ENCODE results near the gene NAGLU. TPM values are rescaled to one million over a fixed set of nuclear protein-coding genes. Genes with fewer than 3 reads are reported as not detected.

NAGLU gene
- total RNA-seq, 1 donor from 2014 or later: 26.2 TPM

DNA sequence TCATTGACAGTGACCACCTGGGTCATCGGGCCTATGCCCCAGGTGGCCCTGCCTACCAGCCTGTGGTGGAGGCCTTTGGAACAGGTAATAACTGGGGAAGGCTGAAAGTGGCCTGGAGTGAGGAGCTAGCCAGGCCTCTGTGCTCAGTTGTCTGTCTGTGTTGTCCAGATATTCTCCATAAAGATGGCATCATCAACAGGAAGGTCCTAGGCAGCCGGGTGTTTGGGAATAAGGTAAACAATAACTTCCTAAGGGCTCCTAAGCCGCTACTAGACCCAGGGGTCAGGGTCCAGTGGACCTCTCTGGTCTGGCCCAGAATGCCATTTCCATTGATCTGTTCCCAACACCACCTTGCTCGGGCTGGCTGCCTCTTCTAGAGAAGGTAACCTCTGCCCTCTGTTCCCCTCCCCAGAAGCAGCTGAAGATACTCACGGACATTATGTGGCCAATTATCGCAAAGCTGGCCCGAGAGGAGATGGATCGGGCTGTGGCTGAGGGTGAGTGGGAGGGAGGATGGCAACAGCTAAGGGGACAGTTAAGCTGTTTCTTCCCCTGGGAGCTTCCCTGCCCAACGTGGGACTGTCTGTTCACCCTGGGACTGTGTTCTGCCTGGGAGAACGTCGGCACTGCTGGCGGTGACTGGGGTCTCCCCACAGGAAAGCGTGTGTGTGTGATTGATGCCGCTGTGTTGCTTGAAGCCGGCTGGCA, 28.9 kb downstream of the NAGLU start:
- no peak for DNase-seq (ENCODE audit: low spot score)

DNA sequence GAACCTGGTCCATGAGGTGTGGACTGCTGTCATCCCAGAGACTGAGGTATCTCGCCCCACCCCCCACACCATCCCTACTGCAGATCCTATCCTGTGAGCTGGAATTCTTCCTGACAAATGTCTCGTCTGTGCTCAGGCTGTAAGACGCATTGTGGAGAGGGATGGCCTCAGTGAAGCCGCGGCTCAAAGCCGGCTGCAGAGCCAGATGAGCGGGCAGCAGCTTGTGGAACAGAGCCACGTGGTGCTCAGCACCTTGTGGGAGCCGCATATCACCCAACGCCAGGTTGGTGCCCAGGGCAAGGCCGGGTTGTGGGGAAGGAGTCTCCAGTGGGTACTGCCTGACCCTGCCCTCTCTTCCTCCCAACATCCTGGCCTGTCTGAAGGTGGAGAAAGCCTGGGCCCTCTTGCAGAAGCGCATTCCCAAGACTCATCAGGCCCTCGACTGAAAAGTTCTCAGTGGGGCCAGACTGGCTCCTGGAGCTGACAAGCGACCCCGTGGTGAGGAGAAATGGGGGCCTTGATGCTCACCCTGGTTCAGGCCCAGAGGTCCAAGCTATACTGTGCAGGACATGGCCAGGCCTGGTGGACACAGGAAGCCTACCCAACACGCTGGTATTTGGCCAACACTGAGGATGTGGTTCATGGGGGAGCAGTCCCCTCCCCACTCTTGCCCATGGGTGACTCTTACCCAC, 29.6 kb downstream of the NAGLU start:
- no peak for DNase-seq (ENCODE audit: low spot score)

DNA sequence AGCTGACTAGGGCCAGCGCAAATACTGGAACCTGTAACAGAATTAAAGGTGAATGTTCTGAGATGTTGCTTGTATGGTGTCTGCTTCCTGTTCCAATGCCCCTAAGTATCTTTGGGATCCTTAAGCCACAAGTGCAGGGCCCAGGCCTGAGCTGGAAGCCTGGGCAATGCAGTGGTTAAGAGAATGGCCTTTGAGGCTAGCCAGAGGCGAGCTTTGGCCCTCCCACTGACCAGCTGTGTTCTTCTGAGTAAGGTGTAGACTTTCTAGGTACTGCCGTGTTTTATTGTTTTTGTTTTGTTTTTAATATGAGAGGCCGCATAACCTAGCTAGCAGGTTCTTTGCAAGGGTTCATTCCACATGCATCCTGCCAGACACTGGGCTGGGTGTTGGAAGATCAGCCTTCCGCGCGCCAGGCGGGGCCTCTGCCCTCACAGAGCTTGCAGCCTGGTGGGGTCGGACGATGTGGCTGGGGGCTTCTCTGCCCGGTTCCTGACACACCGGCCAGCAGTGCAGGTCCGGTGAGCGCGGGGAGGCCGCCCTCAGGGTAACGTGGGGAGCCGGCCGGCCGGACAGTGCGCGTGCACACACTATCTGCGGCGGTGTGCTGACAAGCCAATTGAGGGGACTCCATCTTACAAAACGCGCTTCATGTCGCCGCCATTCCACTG, 30.3 kb downstream of the NAGLU start:
- no peak for DNase-seq (ENCODE audit: low spot score)

DNA sequence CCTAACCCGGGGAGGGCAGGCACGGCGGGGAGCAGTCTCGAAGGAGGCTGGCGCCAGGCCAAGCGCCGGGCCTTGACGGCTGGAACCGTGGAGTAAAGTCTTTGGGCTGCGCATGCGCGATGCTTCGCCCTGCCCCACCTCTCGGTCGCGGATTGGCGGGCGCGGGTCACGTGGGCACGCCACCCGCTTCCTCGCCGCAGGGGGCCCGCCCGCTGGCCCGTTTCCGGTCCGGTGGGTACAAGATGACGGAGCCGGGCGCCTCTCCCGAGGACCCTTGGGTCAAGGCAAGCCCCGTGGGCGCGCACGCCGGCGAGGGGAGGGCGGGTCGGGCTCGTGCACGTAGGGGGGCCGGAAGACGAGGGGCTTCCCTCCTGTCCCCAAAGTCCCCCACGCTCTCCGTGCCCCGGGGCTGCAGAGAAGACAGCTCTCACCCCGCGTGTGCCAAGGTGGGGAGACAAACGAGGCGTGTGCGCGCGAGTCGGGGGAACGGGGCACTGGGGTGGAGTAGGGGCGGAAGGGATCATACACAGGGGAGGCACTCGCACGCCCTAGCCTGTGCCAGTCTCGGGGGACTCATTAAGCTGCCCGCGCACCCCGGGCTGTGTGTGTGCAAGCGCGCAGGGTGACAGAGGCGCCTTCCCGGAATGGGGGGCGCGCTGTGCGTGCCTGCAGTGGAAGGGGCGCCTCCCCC, 31.0 kb downstream of the NAGLU start, which contains the start of gene MLX:
TSS of gene MLX (plus strand) at position 218 of the 691 bp plus-strand sequence. CDS start at position 243, 25 bp downstream.
- peak; percentile 94 for DNase-seq (ENCODE audit: low spot score)

DNA sequence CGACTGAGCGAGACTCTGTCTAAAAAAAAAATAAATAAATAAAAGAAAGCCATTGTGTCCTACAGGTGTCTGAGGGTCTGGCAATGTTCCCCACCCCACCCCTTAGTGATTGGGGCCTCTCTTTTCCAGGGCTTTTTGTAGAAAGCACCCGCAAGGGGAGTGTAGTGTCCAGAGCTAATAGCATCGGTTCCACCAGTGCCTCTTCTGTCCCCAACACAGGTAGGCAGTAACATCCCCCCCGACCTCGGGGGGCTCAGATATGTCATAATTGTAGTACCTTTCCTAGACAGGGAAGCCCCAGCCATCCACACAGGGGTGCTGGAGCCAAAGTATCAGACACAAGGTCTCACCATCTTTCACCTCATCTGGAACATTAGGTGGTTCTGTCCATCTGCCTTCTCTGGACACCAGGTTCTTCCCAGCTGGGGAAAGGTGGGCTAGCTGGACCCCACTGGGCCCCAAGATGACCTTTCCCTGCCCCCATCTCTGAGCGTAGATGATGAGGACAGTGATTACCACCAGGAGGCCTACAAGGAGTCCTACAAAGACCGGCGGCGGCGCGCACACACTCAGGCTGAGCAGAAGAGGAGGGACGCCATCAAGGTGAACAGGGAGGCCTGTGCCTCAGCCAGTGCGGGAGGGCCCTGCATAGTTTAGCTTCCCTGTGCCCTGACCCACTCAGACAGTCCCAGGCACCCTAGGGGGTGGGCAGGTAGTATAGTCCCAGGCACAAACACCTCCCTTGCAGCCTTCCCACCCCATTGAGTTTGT, 32.5 kb downstream of the NAGLU start:
- DNase-seq (ENCODE audit: low spot score): no peak

DNA sequence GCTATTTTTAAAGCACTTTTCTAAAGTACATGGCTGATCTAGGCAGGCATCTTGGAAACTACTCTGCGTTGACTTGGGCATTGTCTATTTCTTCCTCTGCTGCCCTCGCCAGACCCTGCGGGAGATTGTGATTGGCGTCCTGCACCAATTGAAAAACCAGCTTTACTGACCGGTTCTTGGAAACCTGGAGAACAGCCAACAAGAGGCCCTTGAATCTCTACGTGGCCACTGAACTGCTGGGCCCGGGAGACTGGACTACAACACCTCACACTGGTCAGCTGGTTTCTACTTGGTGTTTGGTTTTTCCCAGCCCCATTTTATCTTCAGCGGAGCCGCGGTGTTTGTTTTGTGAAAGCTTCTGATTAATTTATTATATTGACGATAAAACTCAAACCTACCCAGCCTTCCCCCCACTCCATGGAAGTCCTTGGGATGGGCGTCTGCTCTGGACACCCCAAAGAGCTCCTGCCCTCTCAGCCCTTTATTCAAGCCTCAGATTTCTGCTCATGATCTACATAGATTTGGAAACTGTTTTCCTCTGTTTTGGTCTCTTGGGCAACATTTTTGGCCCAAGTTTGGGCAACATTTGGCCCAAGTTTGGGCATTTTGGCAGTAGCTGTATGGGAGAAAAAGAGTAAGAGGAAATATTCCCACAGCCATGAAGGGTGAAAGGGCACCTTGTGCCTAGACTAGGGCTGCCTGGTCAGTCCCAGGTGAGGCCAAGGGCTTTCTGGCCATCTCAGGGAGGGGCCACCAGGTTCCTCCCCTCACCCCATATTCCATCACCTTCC, 35.6 kb downstream of the NAGLU start:
- DNase-seq (ENCODE audit: low spot score): no peak

DNA sequence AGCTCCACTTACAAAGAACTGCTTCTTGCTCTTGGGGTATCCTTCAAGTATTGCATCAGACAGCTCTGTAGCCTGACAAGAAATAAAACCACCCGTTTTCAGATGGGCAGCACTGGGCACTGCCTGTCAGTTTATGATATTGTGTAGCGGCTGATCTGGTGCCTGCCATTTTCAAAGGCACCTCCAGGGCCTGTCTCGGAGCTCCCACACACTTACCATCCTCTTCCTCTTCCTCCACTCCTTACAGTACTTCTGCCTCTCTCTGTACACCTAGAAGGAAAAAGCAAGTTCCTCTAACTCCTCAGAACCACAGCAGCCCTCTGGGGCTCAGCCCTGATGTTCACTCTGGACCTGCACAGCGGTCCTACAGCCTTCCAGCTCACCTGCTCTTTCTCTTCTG, 37.1 kb downstream of the NAGLU start:
- no peak for DNase-seq (ENCODE audit: low spot score)

DNA sequence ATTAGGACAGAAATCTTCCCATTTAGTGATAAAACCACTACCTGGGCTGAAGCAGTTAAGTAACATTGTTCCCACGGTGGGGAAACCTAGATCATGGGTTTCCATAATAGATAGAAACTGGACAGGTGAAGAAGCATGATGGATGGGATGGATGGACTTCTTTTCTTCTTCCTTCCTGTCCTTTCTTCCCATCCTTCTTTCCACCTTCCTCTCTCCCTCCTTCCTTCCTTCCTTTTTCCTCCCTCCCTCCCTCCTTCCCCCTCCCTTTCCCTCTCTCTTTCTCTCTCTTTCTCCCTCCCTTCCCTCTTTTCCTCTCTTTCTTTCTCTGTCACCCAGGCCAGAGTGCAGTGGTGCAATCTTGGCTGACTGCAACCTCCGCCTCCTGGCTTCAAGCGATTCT, 38.4 kb downstream of the NAGLU start:
- DNase-seq (ENCODE audit: low spot score): no peak

DNA sequence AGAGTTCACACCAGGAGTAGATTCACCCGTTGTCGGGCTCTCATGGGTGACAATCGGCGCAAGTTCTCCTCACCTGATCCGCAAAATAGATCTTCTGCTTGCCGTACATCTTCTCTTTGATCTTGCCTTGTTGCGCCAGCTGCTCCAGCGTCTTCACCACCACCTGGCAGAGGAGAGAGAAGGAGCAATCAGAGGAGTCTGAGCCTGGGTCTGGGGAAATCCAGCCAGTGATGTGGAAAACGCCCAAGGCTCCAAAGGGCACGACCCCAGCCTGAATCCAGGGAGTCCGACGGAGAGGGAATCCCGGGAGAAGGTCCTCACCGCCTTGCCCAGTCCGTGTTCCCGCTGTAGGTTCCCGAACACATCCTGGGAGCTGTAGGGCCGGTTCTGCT, 41.1 kb downstream of the NAGLU start:
- no peak for DNase-seq (ENCODE audit: low spot score)

DNA sequence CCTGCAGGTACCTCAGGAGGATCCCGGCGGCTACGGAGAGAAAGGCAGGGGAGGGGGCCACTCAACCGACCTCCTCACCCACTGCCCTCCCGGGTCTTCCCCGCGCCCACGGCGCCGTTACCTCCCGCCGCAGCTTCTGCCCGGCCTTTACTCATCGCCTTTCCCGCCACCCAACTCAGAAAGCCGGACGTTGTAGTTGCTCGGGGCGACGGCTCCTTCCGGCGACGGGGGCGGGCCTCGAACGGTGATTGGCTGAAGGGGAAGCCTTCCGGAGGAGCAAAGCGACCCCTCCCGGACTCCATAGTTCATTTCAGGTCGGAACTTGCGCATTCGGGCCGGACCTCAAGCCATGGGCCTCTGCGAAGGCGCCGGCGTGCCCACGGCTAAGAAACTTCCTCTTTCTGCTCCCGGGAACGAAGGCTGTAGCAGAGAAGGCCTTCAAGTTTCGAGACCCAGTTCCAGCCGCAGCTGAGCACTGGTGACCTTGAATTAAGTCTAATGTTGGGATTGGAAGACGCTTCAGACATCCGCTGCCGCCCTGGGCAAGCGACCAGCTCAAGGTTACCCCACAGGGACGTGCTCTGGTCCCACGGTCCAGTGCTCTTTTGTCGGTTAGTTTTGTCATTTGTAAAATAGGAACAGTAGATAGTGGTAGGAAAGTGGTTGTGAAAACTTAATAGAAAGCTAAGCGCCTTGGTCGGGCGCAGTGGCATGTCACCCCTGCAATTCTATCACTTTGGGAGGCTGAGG, 41.7 kb downstream of the NAGLU start, which contains the start of gene PSMC3IP:
TSS of gene PSMC3IP (minus strand) at position 198 of the 750 bp plus-strand sequence. CDS start at position 155, 43 bp downstream.
- DNase-seq (ENCODE audit: low spot score): peak; percentile 97

DNA sequence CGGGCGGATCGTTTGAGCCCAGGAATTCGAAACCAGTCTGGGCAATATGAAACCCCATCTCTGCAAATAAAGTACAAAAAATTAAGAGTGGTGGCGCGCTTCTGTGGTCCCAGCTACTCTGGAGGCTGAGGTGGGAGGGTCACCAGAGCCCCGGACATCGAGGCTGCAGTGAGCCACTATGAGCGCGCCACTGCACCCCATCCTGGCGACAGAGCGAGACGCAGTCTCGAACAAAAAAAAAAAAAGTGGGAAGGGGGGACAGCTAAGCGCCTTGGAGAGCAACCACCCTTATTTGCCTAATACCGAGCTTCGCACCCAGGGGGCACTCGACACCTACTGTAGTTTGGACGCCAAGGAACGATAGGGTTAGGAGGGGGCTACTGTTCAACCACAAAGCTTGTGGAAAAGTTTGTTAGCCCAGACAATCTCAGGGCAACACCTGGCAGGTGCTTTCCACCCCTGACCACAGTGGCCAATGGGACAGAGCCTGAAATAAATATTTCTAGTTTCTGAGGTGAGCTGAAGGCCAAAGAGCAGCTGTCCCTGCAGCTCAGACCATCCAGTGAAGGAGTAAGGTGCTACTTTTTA, 42.3 kb downstream of the NAGLU start:
- peak; percentile 76 for DNase-seq (ENCODE audit: low spot score)

DNA sequence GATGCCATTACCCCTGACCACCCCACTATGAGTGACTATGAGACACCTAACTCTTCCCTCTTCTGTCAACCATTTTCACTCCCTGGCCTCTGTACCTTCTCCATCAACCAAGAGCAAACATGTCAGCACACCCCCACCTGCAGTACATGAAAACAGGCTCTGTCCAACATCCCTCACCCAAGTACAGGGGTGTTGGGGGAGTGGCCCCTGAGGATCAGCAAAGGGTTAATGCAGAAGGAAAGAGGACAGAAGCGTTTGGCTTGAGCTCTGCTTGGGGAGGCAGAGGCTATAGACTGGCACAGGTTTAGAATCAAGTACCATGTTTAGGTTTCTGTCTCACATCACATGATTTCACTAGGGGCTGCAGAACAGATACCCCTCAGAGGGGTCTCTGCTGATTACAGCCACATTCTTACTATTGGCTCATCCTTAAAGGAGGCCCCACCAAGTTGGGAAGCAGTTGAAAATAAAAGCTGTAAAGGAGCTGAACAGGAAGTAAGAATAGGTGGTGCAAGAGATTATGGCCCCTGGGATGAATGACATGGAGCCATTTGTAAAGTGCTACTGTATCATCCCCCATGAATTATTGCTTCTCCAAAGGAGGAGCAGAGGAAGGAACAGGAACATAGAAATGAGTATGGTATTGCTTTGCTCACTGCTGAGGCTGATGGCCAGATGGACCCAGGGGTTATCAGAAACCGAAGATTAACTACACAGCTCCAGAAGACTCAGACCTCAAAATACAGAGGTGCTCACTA, 43.9 kb downstream of the NAGLU start:
- DNase-seq (ENCODE audit: low spot score): no peak

DNA sequence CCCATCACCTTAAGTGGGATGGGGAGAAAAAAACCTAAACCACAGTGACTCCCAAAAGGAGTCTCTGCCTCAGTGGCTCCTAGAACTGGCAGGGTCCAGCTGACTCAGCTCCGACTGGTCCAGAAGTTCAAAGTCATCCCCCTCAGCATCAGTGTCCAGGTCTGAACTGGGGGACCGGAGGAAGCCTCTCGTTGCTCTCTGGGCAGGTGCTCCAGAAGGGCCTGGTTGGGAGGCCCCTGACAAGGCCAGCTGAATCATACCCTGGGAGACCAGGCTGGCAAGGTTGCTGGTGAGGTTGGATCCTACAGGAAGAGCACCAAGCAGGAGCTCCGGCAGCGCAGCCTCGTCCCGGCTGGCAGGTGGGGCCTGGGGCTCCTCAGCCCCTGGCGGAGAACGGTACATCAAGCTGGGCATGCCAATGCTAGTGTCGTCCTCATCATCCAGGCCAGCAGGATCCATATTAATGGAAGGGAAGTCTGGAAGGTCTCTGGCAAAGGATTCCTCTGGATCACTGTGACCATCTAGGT, 45.8 kb downstream of the NAGLU start:
- DNase-seq (ENCODE audit: low spot score): no peak

DNA sequence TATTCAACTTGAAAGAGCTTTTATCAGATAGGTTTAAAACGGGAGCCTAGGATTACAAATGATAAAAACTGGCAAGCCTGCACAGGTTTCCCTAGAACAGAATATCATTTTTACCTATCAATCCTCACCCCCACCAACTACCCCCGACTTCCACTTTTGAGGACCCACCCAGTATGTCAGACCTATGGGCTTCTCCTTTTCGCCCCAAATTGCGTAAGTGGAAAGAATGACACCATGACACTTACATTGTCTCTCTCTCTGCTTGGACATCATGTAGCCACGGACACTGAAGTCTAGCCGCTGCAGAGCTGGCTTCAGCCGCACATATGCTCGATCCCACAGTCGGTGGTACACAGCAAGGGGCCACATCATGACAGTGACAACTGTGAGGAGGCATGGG, 48.8 kb downstream of the NAGLU start:
- no peak for DNase-seq (ENCODE audit: low spot score)

DNA sequence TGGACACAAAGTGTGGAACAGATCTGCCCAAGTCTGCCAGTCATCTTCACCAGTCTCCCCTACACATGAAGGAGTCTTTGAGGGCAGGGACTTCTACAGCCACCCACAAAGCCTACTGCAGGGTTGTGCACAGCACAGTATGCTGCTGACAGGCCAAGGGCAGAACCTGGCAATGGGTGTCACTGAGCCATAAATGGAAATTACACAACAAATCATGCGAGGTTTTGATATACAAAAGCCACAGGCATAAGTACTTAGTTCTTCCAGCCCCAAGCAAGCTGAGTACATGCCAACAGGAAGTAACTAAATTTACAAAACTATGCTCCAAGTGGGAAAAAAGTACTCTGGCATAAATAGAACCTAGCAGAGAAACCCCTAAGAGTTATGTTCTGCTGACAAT, 49.3 kb downstream of the NAGLU start:
- DNase-seq (ENCODE audit: low spot score): no peak

DNA sequence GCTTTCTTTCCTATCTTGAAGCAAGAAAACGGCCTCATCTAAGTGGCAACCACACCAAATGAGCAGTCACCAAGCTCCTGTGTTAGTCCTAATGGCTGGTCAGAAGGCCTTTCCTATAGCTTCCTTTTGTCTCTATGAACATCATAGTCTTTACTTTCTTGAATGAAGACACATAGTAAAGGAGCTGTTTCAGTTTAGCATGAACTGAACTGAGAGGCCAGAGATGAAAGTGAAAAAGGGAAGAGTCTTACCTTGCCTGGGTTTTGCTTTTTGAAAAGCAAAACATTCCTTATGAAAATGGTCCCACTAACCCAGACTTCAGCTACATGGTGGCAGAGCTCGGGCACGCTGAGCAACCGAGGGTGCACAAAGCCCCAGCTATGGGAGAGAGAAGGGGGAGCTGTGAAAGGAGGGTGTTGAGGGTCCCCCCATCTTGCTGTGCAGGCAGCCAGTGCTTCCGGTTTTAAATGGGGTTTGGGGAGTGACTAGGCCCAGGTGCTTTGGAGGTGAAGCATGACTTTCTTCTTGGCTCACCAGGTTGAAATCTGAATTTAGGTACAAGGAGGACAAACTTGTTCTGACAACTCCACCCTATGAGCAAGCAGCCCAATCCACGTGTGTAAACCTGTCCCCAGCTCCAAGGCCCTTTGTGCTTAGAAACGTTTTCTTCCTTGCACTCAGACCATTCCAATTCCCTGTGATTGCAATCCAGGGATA, 50.6 kb downstream of the NAGLU start:
- no peak for DNase-seq (ENCODE audit: low spot score)

DNA sequence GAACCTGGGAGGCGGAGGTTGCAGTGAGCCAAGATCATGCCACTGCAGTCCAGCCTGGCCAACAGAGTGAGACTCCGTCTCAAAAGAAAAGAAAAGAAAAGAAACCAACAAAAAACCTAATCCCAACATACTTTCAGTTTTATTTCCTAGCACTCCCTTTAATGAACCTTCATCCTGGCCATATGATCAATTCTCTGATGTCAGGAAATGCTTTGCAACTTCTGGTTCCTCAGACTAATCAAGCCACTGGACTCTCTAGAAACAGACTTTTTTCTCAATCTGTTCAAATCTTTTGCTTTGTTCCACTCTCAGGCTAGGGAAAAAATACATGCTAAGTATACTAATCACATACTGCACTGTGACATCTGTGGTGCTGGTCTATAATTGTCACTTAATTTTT, 54.8 kb downstream of the NAGLU start:
- no peak for DNase-seq (ENCODE audit: low spot score)

DNA sequence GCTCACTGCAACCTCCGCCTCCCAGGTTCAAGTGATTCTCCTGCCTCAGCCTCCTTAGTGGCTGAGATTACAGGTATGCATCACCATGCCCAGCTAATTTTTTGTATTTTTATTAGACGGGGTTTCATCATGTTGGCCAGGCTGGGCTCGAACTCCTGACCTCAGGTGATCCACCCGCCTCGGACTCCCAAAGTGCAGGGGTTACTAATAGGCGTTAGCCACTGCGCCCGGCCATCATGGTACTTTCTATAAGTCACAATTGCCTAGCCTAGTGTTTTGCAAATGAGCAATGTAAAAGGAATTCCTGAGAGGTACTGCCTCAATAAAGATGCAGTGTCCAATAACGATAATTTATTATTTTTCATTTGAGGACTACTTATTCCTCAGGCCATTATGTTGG, 55.4 kb downstream of the NAGLU start:
- DNase-seq (ENCODE audit: low spot score): no peak

Measured in umbilical cord (tissue), 2 donors.